Ovary (tissue), 3 donors: ENCODE measurements around the gene FILIP1L.

Experiments
- POLR2A ChIP-seq: fragments of 450-650 bp; IDR thresholded peaks from one replicate; pipeline ENCODE4 v1.6.1; 2017; ENCODE audit warnings: antibody characterized with exemption, mild to moderate bottlenecking, moderate library complexity
- TF ChIP-seq, protein P1 (sequence below), 3 donors: fragments of 450-650 bp in 2 of 3; fragments of 200-600 bp in 1 of 3; IDR thresholded peaks; one replicate each; pipeline versions ENCODE4 v1.5.1 to v1.8.0; 2016 to 2022; ENCODE audit warnings: antibody characterized with exemption in 3 of 3, mild to moderate bottlenecking in 1 of 3
- donor health status: DM: no; HTN: no; CAD: no.

DNA sequence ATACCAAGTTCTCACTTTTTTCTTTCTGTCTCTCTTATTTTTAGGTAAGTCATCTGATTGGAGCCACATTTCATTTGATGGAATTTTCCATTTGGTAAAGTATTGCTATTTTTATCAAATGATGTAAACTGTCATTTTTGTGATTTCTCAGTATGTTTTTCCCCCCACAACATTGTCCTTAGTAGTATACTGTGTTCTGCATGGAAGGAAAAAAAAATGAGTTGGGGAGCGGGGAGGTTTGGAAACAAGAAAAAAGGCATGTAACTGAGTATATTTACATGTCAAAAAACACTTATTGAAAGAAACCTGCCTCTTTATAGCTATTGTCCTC, 104.2 kb downstream of the FILIP1L start:
- TF ChIP-seq, protein P1, sequence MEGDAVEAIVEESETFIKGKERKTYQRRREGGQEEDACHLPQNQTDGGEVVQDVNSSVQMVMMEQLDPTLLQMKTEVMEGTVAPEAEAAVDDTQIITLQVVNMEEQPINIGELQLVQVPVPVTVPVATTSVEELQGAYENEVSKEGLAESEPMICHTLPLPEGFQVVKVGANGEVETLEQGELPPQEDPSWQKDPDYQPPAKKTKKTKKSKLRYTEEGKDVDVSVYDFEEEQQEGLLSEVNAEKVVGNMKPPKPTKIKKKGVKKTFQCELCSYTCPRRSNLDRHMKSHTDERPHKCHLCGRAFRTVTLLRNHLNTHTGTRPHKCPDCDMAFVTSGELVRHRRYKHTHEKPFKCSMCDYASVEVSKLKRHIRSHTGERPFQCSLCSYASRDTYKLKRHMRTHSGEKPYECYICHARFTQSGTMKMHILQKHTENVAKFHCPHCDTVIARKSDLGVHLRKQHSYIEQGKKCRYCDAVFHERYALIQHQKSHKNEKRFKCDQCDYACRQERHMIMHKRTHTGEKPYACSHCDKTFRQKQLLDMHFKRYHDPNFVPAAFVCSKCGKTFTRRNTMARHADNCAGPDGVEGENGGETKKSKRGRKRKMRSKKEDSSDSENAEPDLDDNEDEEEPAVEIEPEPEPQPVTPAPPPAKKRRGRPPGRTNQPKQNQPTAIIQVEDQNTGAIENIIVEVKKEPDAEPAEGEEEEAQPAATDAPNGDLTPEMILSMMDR (IDR thresholded peaks at IDR 0.05), result no peak
- TF ChIP-seq POLR2A, result no peak
